ENCODE results near the gene RIMKLA. TPM values are rescaled to one million over a fixed set of nuclear protein-coding genes. Genes with fewer than 3 reads are reported as not detected.

The RIMKLA gene
- polyA plus RNA-seq, 1 donor = 0.78 TPM

GRCh38 chr1:42453386-42453785 lies 72.8 kb downstream of the RIMKLA start:
- DNase-seq = no peak
- peaks cover 5% of the 10 kb centered on the region for H3K9me3 ChIP-seq (ENCODE audit: control insufficient read depth, low read depth, low read length)
- no peak overlapping the region for H3K27ac ChIP-seq (ENCODE audit: low read length)
- no peaks in the 10 kb centered on the region for H3K27me3 ChIP-seq (ENCODE audit: control insufficient read depth, insufficient read depth, low read length)
- H3K36me3 ChIP-seq (ENCODE audit: control insufficient read depth, insufficient read depth, low read length) = no peaks in the 10 kb centered on the region
- WGBS (ENCODE audit: insufficient coverage, low lambda C conversion rate) = 60% methylated on average over 1 of the region's 4 CpGs
- H3K4me1 ChIP-seq (ENCODE audit: control insufficient read depth, insufficient read depth, low read length) = peaks cover 31% of the 10 kb centered on the region
- H3K4me3 ChIP-seq (ENCODE audit: low read length) = no peak overlapping the region

DNA sequence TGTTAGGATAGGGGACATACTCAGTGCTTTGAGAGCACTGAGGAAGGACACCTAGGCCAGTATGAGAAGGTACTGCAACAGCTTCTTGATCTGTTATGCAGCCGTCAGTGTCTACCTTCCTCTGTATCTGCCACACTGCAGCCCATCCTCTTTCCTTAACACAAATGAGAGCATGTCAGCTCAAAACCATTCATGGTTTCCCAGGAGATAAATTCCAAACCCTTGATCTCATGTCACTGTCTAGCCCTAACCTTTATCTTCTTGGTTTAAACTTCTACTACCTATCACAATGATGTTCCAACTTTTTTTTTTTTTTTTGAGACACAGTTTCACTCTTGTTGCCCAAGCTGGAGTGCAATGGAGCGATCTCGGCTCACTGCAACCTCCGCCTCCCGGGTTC lies 73.8 kb downstream of the RIMKLA start:
- peak overlapping the region; percentile 98 for H3K27ac ChIP-seq (ENCODE audit: low read length)

GRCh38 chr1:42456010-42456753 lies 75.6 kb downstream of the RIMKLA start, which contains the start of the genes PPCS and ZMYND12:
PPCS (plus strand) TSS chr1:42456543; CDS start chr1:42456566, 23 bp downstream.
ZMYND12 (minus strand) TSS chr1:42456022; CDS start chr1:42455997, 25 bp downstream.
- no CpG with 5 or more reads among the region's 66 CpGs for WGBS (ENCODE audit: insufficient coverage, low lambda C conversion rate)
- H3K9me3 ChIP-seq (ENCODE audit: control insufficient read depth, low read depth, low read length) = peaks cover 5% of the 10 kb centered on the region
- DNase-seq = peak; percentile 83 to 96
- H3K4me3 ChIP-seq (ENCODE audit: low read length) = peak within 1 kb of the TSS; percentile 88
- no peaks in the 10 kb centered on the region for H3K27me3 ChIP-seq (ENCODE audit: control insufficient read depth, insufficient read depth, low read length)
- peaks cover 21% of the 10 kb centered on the region for H3K36me3 ChIP-seq (ENCODE audit: control insufficient read depth, insufficient read depth, low read length)
- H3K4me1 ChIP-seq (ENCODE audit: control insufficient read depth, insufficient read depth, low read length) = peaks cover 31% of the 10 kb centered on the region
- H3K27ac ChIP-seq (ENCODE audit: low read length) = peak within 1 kb of the TSS; percentile 98

More for the DNA sequence above, 73.8 kb downstream of the RIMKLA start:
- no CpG with 5 or more reads among the region's 5 CpGs for WGBS (ENCODE audit: insufficient coverage, low lambda C conversion rate)
- Histone ChIP-seq H3K27me3 (ENCODE audit: control insufficient read depth, insufficient read depth, low read length) (no peaks in the 10 kb centered on the region), H3K36me3 (ENCODE audit: control insufficient read depth, insufficient read depth, low read length) (peaks cover 7% of the 10 kb centered on the region), H3K9me3 (ENCODE audit: control insufficient read depth, low read depth, low read length) (peaks cover 5% of the 10 kb centered on the region), H3K4me1 (ENCODE audit: control insufficient read depth, insufficient read depth, low read length) (peaks cover 31% of the 10 kb centered on the region), H3K4me3 (ENCODE audit: low read length) (no peak overlapping the region)
- peak in 1 of 2 donors; percentile 75 for DNase-seq

DNA sequence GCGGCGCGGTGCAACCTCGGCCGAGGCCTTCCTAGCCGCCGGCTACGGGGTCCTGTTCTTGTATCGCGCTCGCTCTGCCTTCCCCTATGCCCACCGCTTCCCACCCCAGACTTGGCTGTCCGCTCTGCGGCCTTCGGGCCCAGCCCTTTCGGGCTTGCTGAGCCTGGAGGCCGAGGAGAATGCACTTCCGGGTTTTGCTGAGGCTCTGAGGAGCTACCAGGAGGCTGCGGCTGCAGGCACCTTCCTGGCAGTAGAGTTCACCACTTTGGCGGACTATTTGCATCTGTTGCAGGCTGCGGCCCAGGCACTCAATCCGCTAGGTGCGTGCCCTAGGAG lies 76.1 kb downstream of the RIMKLA start:
- Histone ChIP-seq H3K9me3 (ENCODE audit: control insufficient read depth, low read depth, low read length) (peaks cover 5% of the 10 kb centered on the region), H3K27ac (ENCODE audit: low read length) (peak overlapping the region; percentile 98), H3K27me3 (ENCODE audit: control insufficient read depth, insufficient read depth, low read length) (no peaks in the 10 kb centered on the region), H3K36me3 (ENCODE audit: control insufficient read depth, insufficient read depth, low read length) (peaks cover 21% of the 10 kb centered on the region), H3K4me1 (ENCODE audit: control insufficient read depth, insufficient read depth, low read length) (peaks cover 31% of the 10 kb centered on the region), H3K4me3 (ENCODE audit: low read length) (peak overlapping the region; percentile 88)
- DNase-seq = peak in 1 of 2 donors; percentile 52
- WGBS (ENCODE audit: insufficient coverage, low lambda C conversion rate) = no CpG with 5 or more reads among the region's 23 CpGs

DNA sequence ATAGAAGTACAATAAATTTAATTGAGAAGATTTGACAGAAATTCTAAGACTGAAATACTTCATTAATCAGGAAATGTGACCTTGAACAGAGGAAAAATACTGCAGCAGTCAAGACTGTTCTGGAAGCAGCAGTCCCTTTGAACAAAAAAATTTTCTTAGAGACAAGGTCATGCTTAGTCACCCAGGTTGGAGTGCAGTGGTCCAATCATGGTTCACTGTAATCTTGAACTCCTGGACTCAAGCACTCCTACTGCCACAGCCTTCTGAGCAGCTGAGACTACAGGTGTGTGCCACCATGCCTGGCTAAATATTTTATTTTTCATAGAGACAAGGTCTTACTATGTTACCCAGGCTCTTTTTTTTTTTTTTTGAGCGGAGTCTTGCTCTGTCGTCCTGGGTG lies 80.6 kb downstream of the RIMKLA start:
- Histone ChIP-seq H3K9me3 (ENCODE audit: control insufficient read depth, low read depth, low read length) (no peaks in the 10 kb centered on the region), H3K27ac (ENCODE audit: low read length) (peak overlapping the region; percentile 20), H3K4me1 (ENCODE audit: control insufficient read depth, insufficient read depth, low read length) (peaks cover 29% of the 10 kb centered on the region), H3K36me3 (ENCODE audit: control insufficient read depth, insufficient read depth, low read length) (peaks cover 21% of the 10 kb centered on the region), H3K4me3 (ENCODE audit: low read length) (no peak overlapping the region), H3K27me3 (ENCODE audit: control insufficient read depth, insufficient read depth, low read length) (no peaks in the 10 kb centered on the region)
- WGBS (ENCODE audit: insufficient coverage, low lambda C conversion rate) = no CpG with 5 or more reads among the region's 2 CpGs
- peak; percentile 22 to 57 for DNase-seq

- WGBS (ENCODE audit: insufficient coverage, low lambda C conversion rate) = 10% methylated on average over 2 of the region's 59 CpGs
Observed at GRCh38 chr1:42462828-42463763, 82.5 kb downstream of the RIMKLA start, which contains the start of gene CCDC30. CCDC30 (plus strand) TSS chr1:42463286; CDS start chr1:42480552, 17,266 bp downstream.

DNA sequence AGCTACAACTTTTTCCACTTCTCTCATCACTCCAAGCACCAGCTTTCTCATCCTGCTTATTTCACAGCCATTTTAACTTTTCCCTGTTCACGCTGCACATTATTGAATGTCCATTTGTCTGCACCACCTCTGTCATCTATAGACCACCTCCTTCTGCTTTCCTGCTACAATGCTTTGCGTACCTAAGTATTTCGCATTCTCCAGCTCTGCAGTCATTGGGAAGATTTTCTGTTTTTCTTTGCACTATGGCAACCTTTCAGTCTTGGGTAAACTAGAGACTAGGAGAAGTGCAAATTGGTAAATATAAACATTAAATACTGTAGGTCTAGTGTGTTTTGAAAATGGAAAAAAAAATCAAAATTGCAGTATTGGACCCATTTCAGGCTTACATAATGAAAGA lies 83.3 kb downstream of the RIMKLA start:
- 76% methylated on average over 3 of the region's 3 CpGs for WGBS (ENCODE audit: insufficient coverage, low lambda C conversion rate)
- peak overlapping the region; percentile 84 for H3K4me3 ChIP-seq (ENCODE audit: low read length)
- H3K9me3 ChIP-seq (ENCODE audit: control insufficient read depth, low read depth, low read length) = no peaks in the 10 kb centered on the region
- no peaks in the 10 kb centered on the region for H3K27me3 ChIP-seq (ENCODE audit: control insufficient read depth, insufficient read depth, low read length)
- H3K4me1 ChIP-seq (ENCODE audit: control insufficient read depth, insufficient read depth, low read length) = peaks cover 17% of the 10 kb centered on the region
- DNase-seq = peak in 1 of 2 donors; percentile 25
- peaks cover 18% of the 10 kb centered on the region for H3K36me3 ChIP-seq (ENCODE audit: control insufficient read depth, insufficient read depth, low read length)
- peak overlapping the region; percentile 76 for H3K27ac ChIP-seq (ENCODE audit: low read length)

More at GRCh38 chr1:42462828-42463763, 82.5 kb downstream of the RIMKLA start, which contains the start of gene CCDC30:
- H3K4me1 ChIP-seq (ENCODE audit: control insufficient read depth, insufficient read depth, low read length) = peaks cover 18% of the 10 kb centered on the region
- H3K9me3 ChIP-seq (ENCODE audit: control insufficient read depth, low read depth, low read length) = no peaks in the 10 kb centered on the region
- H3K27ac ChIP-seq (ENCODE audit: low read length) = peak within 1 kb of the TSS; percentile 76
- H3K27me3 ChIP-seq (ENCODE audit: control insufficient read depth, insufficient read depth, low read length) = no peaks in the 10 kb centered on the region
- H3K36me3 ChIP-seq (ENCODE audit: control insufficient read depth, insufficient read depth, low read length) = peaks cover 21% of the 10 kb centered on the region
- peak; percentile 98 for DNase-seq
- H3K4me3 ChIP-seq (ENCODE audit: low read length) = peak within 1 kb of the TSS; percentile 84

- WGBS (ENCODE audit: insufficient coverage, low lambda C conversion rate) = 67% methylated on average over 1 of the region's 2 CpGs
- Histone ChIP-seq H3K27ac (ENCODE audit: low read length) (peak overlapping the region; percentile 88), H3K36me3 (ENCODE audit: control insufficient read depth, insufficient read depth, low read length) (no peaks in the 10 kb centered on the region), H3K9me3 (ENCODE audit: control insufficient read depth, low read depth, low read length) (no peaks in the 10 kb centered on the region), H3K4me3 (ENCODE audit: low read length) (no peak overlapping the region), H3K4me1 (ENCODE audit: control insufficient read depth, insufficient read depth, low read length) (peaks cover 17% of the 10 kb centered on the region), H3K27me3 (ENCODE audit: control insufficient read depth, insufficient read depth, low read length) (no peaks in the 10 kb centered on the region)
- peak; percentile 78 to 88 for DNase-seq
Observed at GRCh38 chr1:42466030-42466429, 85.4 kb downstream of the RIMKLA start.

DNA sequence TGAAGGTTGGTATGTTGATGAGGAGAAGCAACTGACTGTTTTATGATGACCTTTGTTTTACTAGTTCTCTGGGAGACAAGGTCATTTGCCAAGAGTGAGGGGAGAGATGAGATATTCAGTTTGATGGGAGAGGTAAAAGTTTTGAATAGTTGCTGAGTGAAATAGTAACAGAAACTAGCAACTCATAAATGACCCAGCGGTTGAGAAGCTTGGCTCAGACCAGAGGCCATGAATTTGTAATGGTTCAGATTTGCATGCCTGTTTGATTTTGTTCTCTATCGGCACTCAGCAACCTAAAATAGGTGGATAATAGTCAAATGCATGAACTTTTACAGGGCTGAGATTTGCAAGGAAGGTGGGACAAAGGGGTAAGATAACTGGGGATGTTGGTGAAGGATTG lies 89.1 kb downstream of the RIMKLA start:
- no peak for DNase-seq
- H3K9me3 ChIP-seq (ENCODE audit: control insufficient read depth, low read depth, low read length) = no peaks in the 10 kb centered on the region
- H3K4me3 ChIP-seq (ENCODE audit: low read length) = no peak overlapping the region
- H3K27ac ChIP-seq (ENCODE audit: low read length) = no peak overlapping the region
- H3K27me3 ChIP-seq (ENCODE audit: control insufficient read depth, insufficient read depth, low read length) = no peaks in the 10 kb centered on the region
- H3K36me3 ChIP-seq (ENCODE audit: control insufficient read depth, insufficient read depth, low read length) = no peaks in the 10 kb centered on the region
- peaks cover 7% of the 10 kb centered on the region for H3K4me1 ChIP-seq (ENCODE audit: control insufficient read depth, insufficient read depth, low read length)
- WGBS (ENCODE audit: insufficient coverage, low lambda C conversion rate) = no CpG with 5 or more reads among the region's 2 CpGs

Data from large intestine (tissue), 3 donors.